K562 (cell line): ENCODE results near the gene LYSMD4. TPM values are rescaled to one million over a fixed set of nuclear protein-coding genes. Genes with fewer than 3 reads are reported as not detected.
A peak's percentile ranks its signal among the peaks of the same experiment; 100 is the strongest.

Experiments used
- ATAC-seq: fragments of 200-7000 bp; cut with Tn5 transposase; 3 replicates; pipeline ENCODE4 v1.9.1; 2020; ENCODE audit warnings: moderate library complexity
- BruUV-seq: library from RNA; stranded (reverse); fragments of 400-500 nt; replicated peaks from 2 replicates; lab custom pipeline; 2021; lab: Mats Ljungman, UMichigan
- CTCF ChIA-PET: fragments of 300-600 bp; formaldehyde crosslinking; extraction: SDS; loops from one replicate; lab custom pipeline; 2021; ENCODE audit warnings: low intra/inter-chr PET ratio; lab: Yijun Ruan, JAX
- POLR2A ChIA-PET: fragments of 300-600, 350-650 bp; sonication (Branson Sonifier 250); formaldehyde crosslinking; extraction: SDS; loops from one replicate; lab custom pipeline; 2021; ENCODE audit warnings: antibody characterized with exemption, inconsistent platforms; lab: Yijun Ruan, JAX
- DNase-seq, 4 experiments: peaks; one replicate each; pipeline versions ENCODE4 v3.0.0 to v3.0.0-alpha.2; 2011 to 2018; ENCODE audit warnings: low spot score in 3 of 4, mixed read lengths in 3 of 4; ENCODE audit errors: extremely low read depth in 1 of 4
- FAIRE-seq: peaks from 2 replicates; lab custom pipeline; 2011; peaks lifted over from hg19 to GRCh38; lab: Jason Lieb, UNC
- H2AFZ ChIP-seq: 2 replicates; pipeline ENCODE4 v1.6.0; 2011; ENCODE audit warnings: low read depth, low read length, control low read depth, inconsistent platforms
- H3K27ac ChIP-seq: fragments of 200-600 bp; 3 replicates; pipeline ENCODE4 v1.8.0; 2011; ENCODE audit warnings: low read depth, mild to moderate bottlenecking, control low read depth, inconsistent platforms, low read length, moderate library complexity, mixed read lengths; ENCODE audit errors: extremely low read depth
- H3K27me3 ChIP-seq, 2 experiments: fragments of 300-600 bp in 1 of 2; 2 replicates in 1 of 2; 3 replicates in 1 of 2; pipeline versions ENCODE4 v1.6.0 to v1.8.0; 2011; ENCODE audit warnings: inconsistent platforms in 2 of 2, low read length in 2 of 2, mild to moderate bottlenecking in 1 of 2, mixed read lengths in 1 of 2, moderate library complexity in 1 of 2; ENCODE audit not compliant: control insufficient read depth in 2 of 2, insufficient read depth in 2 of 2
- H3K36me3 ChIP-seq: fragments of 300-600 bp; 3 replicates; pipeline ENCODE4 v1.8.0; 2011; ENCODE audit warnings: mild to moderate bottlenecking, low read length, inconsistent platforms; ENCODE audit not compliant: control insufficient read depth, insufficient read depth
- H3K4me1 ChIP-seq, 2 experiments: fragments of 200-600 bp in 1 of 2; replicated peaks in 1 of 2; 2 replicates in 1 of 2; 3 replicates in 1 of 2; pipeline versions ENCODE4 v1.5.1 to v1.8.0; 2011; ENCODE audit warnings: inconsistent platforms in 2 of 2, low read length in 2 of 2, mild to moderate bottlenecking in 1 of 2, mixed read lengths in 1 of 2, moderate library complexity in 1 of 2; ENCODE audit not compliant: control insufficient read depth in 2 of 2, insufficient read depth in 2 of 2
- H3K4me2 ChIP-seq: 2 replicates; pipeline ENCODE4 v1.6.1; 2011; ENCODE audit warnings: low read length, control low read depth, inconsistent platforms, mixed read lengths; ENCODE audit not compliant: insufficient read depth
- H3K4me3 ChIP-seq: fragments of 200-600 bp; sonication (generic), shearing (Covaris generic); 2 replicates; pipeline ENCODE4 v1.5.1; 2016; ENCODE audit warnings: control low read depth, inconsistent platforms
- H3K79me2 ChIP-seq: fragments of 200-600 bp; 3 replicates; pipeline ENCODE4 v1.8.0; 2011; ENCODE audit warnings: low read length, inconsistent platforms; ENCODE audit not compliant: control insufficient read depth, insufficient read depth
- H3K9ac ChIP-seq, 2 experiments: 2 replicates each; pipeline versions ENCODE4 v1.6.0 to v1.6.1; 2011; ENCODE audit warnings: low read depth in 2 of 2, low read length in 2 of 2, control low read depth in 1 of 2, inconsistent platforms in 1 of 2, mild to moderate bottlenecking in 1 of 2, mixed read lengths in 1 of 2; ENCODE audit not compliant: insufficient read depth in 1 of 2
- H3K9me1 ChIP-seq: one replicate; pipeline ENCODE4 v1.6.0; 2011; ENCODE audit warnings: inconsistent platforms, mild to moderate bottlenecking, low read length, moderate library complexity; ENCODE audit not compliant: control insufficient read depth, insufficient read depth
- H3K9me3 ChIP-seq: replicated peaks from 2 replicates; pipeline ENCODE4 v1.5.1; 2011; ENCODE audit warnings: low read depth, low read length, inconsistent platforms; ENCODE audit not compliant: control insufficient read depth, insufficient read depth
- H4K20me1 ChIP-seq: replicated peaks from 2 replicates; pipeline ENCODE4 v1.6.1; 2011; ENCODE audit warnings: low read length, inconsistent platforms, mixed read lengths; ENCODE audit not compliant: control insufficient read depth, insufficient read depth
- CBX3 ChIP-seq, 2 experiments: IDR thresholded peaks; 1 replicate in 1 of 2; 2 replicates in 1 of 2; pipeline ENCODE4 v1.6.1; 2012; ENCODE audit warnings: inconsistent platforms in 2 of 2, low read length in 2 of 2, borderline replicate concordance in 1 of 2, control low read depth in 1 of 2
- ETV5 ChIP-seq: sonication (generic); formaldehyde crosslinking; IDR thresholded peaks from 2 replicates; pipeline ENCODE4 v1.4.0; 2020; ENCODE audit warnings: low read depth, mild to moderate bottlenecking, missing genetic modification reagents
- FOXK1 ChIP-seq: sonication (generic); formaldehyde crosslinking; IDR thresholded peaks from 2 replicates; pipeline ENCODE4 v1.8.0; 2022; ENCODE audit warnings: missing genetic modification reagents, mild to moderate bottlenecking, borderline replicate concordance
- HIVEP1 ChIP-seq: fragments of 250-450 bp; sonication (Bioruptor Pico); IDR thresholded peaks from 2 replicates; pipeline ENCODE4 v1.4.0; 2020; ENCODE audit warnings: mild to moderate bottlenecking
- MYNN ChIP-seq, 2 experiments: sonication (generic); formaldehyde crosslinking in 1 of 2; IDR thresholded peaks; 2 replicates each; pipeline versions ENCODE4 v1.5.0 to v1.6.1; 2016 to 2020; ENCODE audit warnings: antibody characterized with exemption in 1 of 2, missing genetic modification reagents in 1 of 2
- SMAD3 ChIP-seq: fragments of 450-650 bp; formaldehyde crosslinking; conservative IDR thresholded peaks from 2 replicates; pipeline ENCODE4 v1.4.0; 2020; ENCODE audit warnings: mild to moderate bottlenecking
- THRAP3 ChIP-seq: fragments of 450-650 bp; IDR thresholded peaks from 2 replicates; pipeline ENCODE4 v1.6.1; 2016; ENCODE audit warnings: mild to moderate bottlenecking, inconsistent platforms, borderline replicate concordance
- ZZZ3 ChIP-seq: fragments of 450-650 bp; IDR thresholded peaks from 2 replicates; pipeline ENCODE4 v1.6.1; 2016; ENCODE audit warnings: antibody characterized with exemption, mild to moderate bottlenecking, moderate library complexity
- WGBS: fragments of 100-300 bp; shearing (Covaris generic); methylation state at CpG from one replicate; pipeline ENCODE4 v1.1.6; 2016; ENCODE audit warnings: low coverage, mixed read lengths; ENCODE audit not compliant: insufficient coverage; ENCODE audit errors: missing lambda C conversion rate; 5-methylcytosine and 5-hydroxymethylcytosine counted together
- in situ Hi-C: fragments of 300-500 bp; cut with MboI; formaldehyde crosslinking; loops from 4 replicates; pipeline ENCODE4 v1.15.0; 2018; ENCODE audit warnings: inconsistent platforms, mixed read lengths
- intact Hi-C: fragments of 100-400 bp; cut with micrococcal nuclease; formaldehyde crosslinking; loops from 2 replicates; pipeline ENCODE4 v1.14.2; 2022
- polyA plus RNA-seq, 8 experiments: library from polyadenylated mRNA; depleted of rRNA in 4 of 8; stranded (reverse) in 5 of 8; unstranded in 3 of 8; fragments of >200 nt; fragmentation: Nextera tagmentation in 2 of 8; fragmentation: Illumina TruSeq in 1 of 8; extraction: Ambion mirVana in 2 of 8; extraction: Trizol in 1 of 8; gene quantifications; 2 replicates each; pipeline versions ENCODE4 v1.2.1 to v1.2.3, GENCODE V29; 2011 to 2014; ENCODE audit warnings: inconsistent platforms in 1 of 8, missing spikeins in 1 of 8
- total RNA-seq, 7 experiments: library from RNA; depleted of rRNA in 6 of 7; stranded (reverse); fragments of >200 nt in 6 of 7; fragmentation: Illumina TruSeq in 2 of 7; extraction: Trizol in 2 of 7; gene quantifications; 2 replicates each; pipeline versions ENCODE4 v1.2.1 to v1.2.3, GENCODE V29; 2011 to 2021; ENCODE audit warnings: low replicate concordance in 1 of 7
- TF ChIP-seq, protein P1 (sequence below): sonication (generic); formaldehyde crosslinking; IDR thresholded peaks from 2 replicates; pipeline ENCODE4 v1.8.1; 2023; ENCODE audit warnings: mild to moderate bottlenecking, missing genetic modification reagents

The LYSMD4 gene
- total and polyA plus RNA-seq, 9 of the 15 experiments (the other 6 are each of a cell fraction or from before 2014, with no cell fraction given), result 0.46 to 3.1 (median 2.0) TPM

- TF ChIP-seq ETV5 (CRISPR knock-in tag) (no peak), CBX3 (IDR thresholded peaks at IDR 0.05; ENCODE audit: borderline replicate concordance in 1 of 2, low read length in 2 of 2) (no peak), THRAP3 (no peak), HIVEP1 (CRISPR knock-in tag) (no peak), SMAD3 (CRISPR knock-in tag) (no peak), ZZZ3 (no peak), FOXK1 (CRISPR knock-in tag) (no peak), MYNN (IDR thresholded peaks at IDR 0.05) (peak; percentile 75; the same call in 1 of the 2 replicates), MYNN (CRISPR knock-in tag; IDR thresholded peaks at IDR 0.05) (no peak)
- TF ChIP-seq, protein P1, sequence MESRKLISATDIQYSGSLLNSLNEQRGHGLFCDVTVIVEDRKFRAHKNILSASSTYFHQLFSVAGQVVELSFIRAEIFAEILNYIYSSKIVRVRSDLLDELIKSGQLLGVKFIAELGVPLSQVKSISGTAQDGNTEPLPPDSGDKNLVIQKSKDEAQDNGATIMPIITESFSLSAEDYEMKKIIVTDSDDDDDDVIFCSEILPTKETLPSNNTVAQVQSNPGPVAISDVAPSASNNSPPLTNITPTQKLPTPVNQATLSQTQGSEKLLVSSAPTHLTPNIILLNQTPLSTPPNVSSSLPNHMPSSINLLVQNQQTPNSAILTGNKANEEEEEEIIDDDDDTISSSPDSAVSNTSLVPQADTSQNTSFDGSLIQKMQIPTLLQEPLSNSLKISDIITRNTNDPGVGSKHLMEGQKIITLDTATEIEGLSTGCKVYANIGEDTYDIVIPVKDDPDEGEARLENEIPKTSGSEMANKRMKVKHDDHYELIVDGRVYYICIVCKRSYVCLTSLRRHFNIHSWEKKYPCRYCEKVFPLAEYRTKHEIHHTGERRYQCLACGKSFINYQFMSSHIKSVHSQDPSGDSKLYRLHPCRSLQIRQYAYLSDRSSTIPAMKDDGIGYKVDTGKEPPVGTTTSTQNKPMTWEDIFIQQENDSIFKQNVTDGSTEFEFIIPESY, result peak; percentile 31; the same call in 1 of the 2 replicates
- no peak overlapping the region for H2AFZ ChIP-seq
- H3K4me2 ChIP-seq, result peak overlapping the region; percentile 49
- H3K27ac ChIP-seq, result no peak overlapping the region
- no peak for ATAC-seq
- no peaks in the 10 kb centered on the region for H3K79me2 ChIP-seq
- TSS peak; percentile 51 for BruUV-seq
- 37% methylated on average over 18 of the region's 18 CpGs for WGBS
- no peaks in the 10 kb centered on the region for H3K9me1 ChIP-seq
- peaks cover 0 to 19% of the 10 kb centered on the region in 2 experiments; a peak in 3 of 5 replicates for H3K4me1 ChIP-seq
- H4K20me1 ChIP-seq, result no peaks in the 10 kb centered on the region
- no peak for DNase-seq
- ChIA-PET POLR2A (interaction anchor here (0.6 to 0.8 kb wide), 3 partner anchors 8 to 167 kb away, joined by 3 to 4 read pairs (median 3); partner anchors contain the start of gene MEF2A), CTCF (no interaction called here)
- H3K9ac ChIP-seq, result peak overlapping the region; percentile 38 to 73; a peak in 3 of 4 replicates
- FAIRE-seq, result no peak
- in situ Hi-C loops, result loop anchor here (25.0 kb wide), 1 partner anchor 445 kb away; no protein-coding TSS in a partner anchor
- H3K36me3 ChIP-seq, result no peaks in the 10 kb centered on the region
- H3K9me3 ChIP-seq, result no peaks in the 10 kb centered on the region
- H3K4me3 ChIP-seq, result peak overlapping the region; percentile 43
- intact Hi-C loops, result no loop called here
- H3K27me3 ChIP-seq, result peaks cover 0 to 8% of the 10 kb centered on the region in 2 experiments; a peak in 1 of 5 replicates
These were observed 1.0 kb downstream of the LYSMD4 start for GRCh38 chr15:99732124-99732750.
